Cardiac atrium fibroblast (primary cell): ENCODE measurements around the gene LAT. TPM values are rescaled to one million over a fixed set of nuclear protein-coding genes. Genes with fewer than 3 reads are reported as not detected.

Experiments used
- total RNA-seq: library from RNA; depleted of rRNA; stranded (reverse); fragments of >200 nt; gene quantifications from 2 replicates; pipeline ENCODE4 v1.2.3, GENCODE V29; 2015

LAT gene
- total RNA-seq, result 0.49 and 1.1 TPM in 2 replicates

GRCh38 chr16:28984619-28985135 is at the start of gene LAT:
Gene LAT (plus strand): TSS chr16:28985052. CDS start chr16:28985418, 366 bp downstream.

GRCh38 chr16:28950648-28951409 is 34.0 kb upstream of the LAT start, which contains the start of gene NFATC2IP:
Gene NFATC2IP (plus strand): TSS chr16:28950937. CDS start chr16:28951012, 75 bp downstream.

GRCh38 chr16:28974437-28975157 is 10.3 kb upstream of the LAT start, which contains the start of gene SPNS1:
Gene SPNS1 (plus strand): TSS chr16:28974778. CDS start chr16:28975152, 374 bp downstream.

Other genes with a start within 250 kb of the LAT start
- not detected in 2 replicates for gene NPIPB9, start 233.3 kb upstream of the LAT start, total RNA-seq
- gene ATXN2L, start 162.1 kb upstream of the LAT start, total RNA-seq, result 35.6 and 58.0 TPM in 2 replicates
- 101 and 102 TPM in 2 replicates for gene TUFM, start 138.7 kb upstream of the LAT start, total RNA-seq
- gene SH2B1, start 121.2 kb upstream of the LAT start, total RNA-seq, result 19.8 and 31.4 TPM in 2 replicates
- under 0.01 TPM in 1 of 2 replicates, not detected in the other for gene ATP2A1, start 106.6 kb upstream of the LAT start, total RNA-seq
- 18.6 and 27.1 TPM in 2 replicates for gene RABEP2, start 59.8 kb upstream of the LAT start, total RNA-seq
- gene CD19, start 53.1 kb upstream of the LAT start, total RNA-seq, result 1.3 TPM in 1 of 2 replicates, not detected in the other
- gene NFATC2IP, start 34.1 kb upstream of the LAT start, total RNA-seq, result 12.2 and 13.0 TPM in 2 replicates
- 50.9 and 56.7 TPM in 2 replicates for gene SPNS1, start 10.3 kb upstream of the LAT start, total RNA-seq